ENCODE data around the gene PRRT1.

- no peak for TF ChIP-seq CTCF (IDR thresholded peaks at IDR 0.05 in 8 of 11, conservative IDR thresholded peaks at IDR 0.05 in 3 of 11)
- TF ChIP-seq POLR2A (IDR thresholded peaks at IDR 0.05) = no peak
- TF ChIP-seq POLR2AphosphoS5 (IDR thresholded peaks at IDR 0.05) = no peak
These were observed 24.9 kb upstream of the PRRT1 start for GRCh38 chr6:32176476-32177182.

Measured in spleen (tissue), 7 donors.